Skeletal muscle satellite cell (primary cell): ENCODE data around the gene CSGALNACT2.

Experiments used
- H3K27me3 ChIP-seq: 2 replicates; pipeline ENCODE4 v1.7.0; 2013; ENCODE audit warnings: low read length; ENCODE audit not compliant: control insufficient read depth, insufficient read depth
- H3K36me3 ChIP-seq: 2 replicates; pipeline ENCODE4 v1.7.0; 2013; ENCODE audit warnings: mild to moderate bottlenecking, control low read depth, low read length; ENCODE audit not compliant: insufficient read depth
- H3K4me1 ChIP-seq: 2 replicates; pipeline ENCODE4 v1.7.0; 2013; ENCODE audit warnings: low read length; ENCODE audit not compliant: control insufficient read depth, insufficient read depth
- H3K4me2 ChIP-seq: 2 replicates; pipeline ENCODE4 v1.7.0; 2013; ENCODE audit warnings: mild to moderate bottlenecking, low read length
- H3K4me3 ChIP-seq: 2 replicates; pipeline ENCODE4 v1.7.0; 2013; ENCODE audit warnings: low read length
- H3K9ac ChIP-seq: 2 replicates; pipeline ENCODE4 v1.7.0; 2013; ENCODE audit warnings: mild to moderate bottlenecking, low read depth, low read length, moderate library complexity
- H3K9me3 ChIP-seq: replicated peaks from 2 replicates; pipeline ENCODE4 v1.7.0; 2013; ENCODE audit warnings: mild to moderate bottlenecking, control low read depth, low read length

CSGALNACT2 gene

GRCh38 chr10:43113201-43114087, 24.8 kb upstream of the CSGALNACT2 start:
- Histone ChIP-seq H3K9me3 (no peaks in the 10 kb centered on the region), H3K36me3 (no peaks in the 10 kb centered on the region), H3K9ac (no peak overlapping the region), H3K4me1 (peaks cover 13% of the 10 kb centered on the region), H3K4me3 (no peak overlapping the region), H3K27me3 (peaks cover 6% of the 10 kb centered on the region), H3K4me2 (no peak overlapping the region)

GRCh38 chr10:43114088-43114742, 24.0 kb upstream of the CSGALNACT2 start:
- Histone ChIP-seq H3K4me3 (no peak overlapping the region), H3K9me3 (no peaks in the 10 kb centered on the region), H3K36me3 (no peaks in the 10 kb centered on the region), H3K4me1 (peaks cover 13% of the 10 kb centered on the region), H3K9ac (no peak overlapping the region), H3K4me2 (no peak overlapping the region), H3K27me3 (peaks cover 6% of the 10 kb centered on the region)

- Histone ChIP-seq H3K4me1 (peaks cover 13% of the 10 kb centered on the region), H3K9me3 (no peaks in the 10 kb centered on the region), H3K4me3 (no peak overlapping the region), H3K9ac (no peak overlapping the region), H3K4me2 (no peak overlapping the region), H3K27me3 (peaks cover 6% of the 10 kb centered on the region), H3K36me3 (no peaks in the 10 kb centered on the region)
These were observed 23.3 kb upstream of the CSGALNACT2 start for GRCh38 chr10:43114743-43115611.

- peaks cover 9% of the 10 kb centered on the region for H3K27me3 ChIP-seq
- H3K36me3 ChIP-seq: no peaks in the 10 kb centered on the region
These were observed 22.2 kb upstream of the CSGALNACT2 start for GRCh38 chr10:43115881-43116595.

GRCh38 chr10:43116596-43116995, 21.6 kb upstream of the CSGALNACT2 start:
- H3K4me1 ChIP-seq: no peaks in the 10 kb centered on the region
- no peak overlapping the region for H3K4me3 ChIP-seq
- no peaks in the 10 kb centered on the region for H3K36me3 ChIP-seq
- no peak overlapping the region for H3K4me2 ChIP-seq
- H3K27me3 ChIP-seq: peaks cover 10% of the 10 kb centered on the region
- H3K9me3 ChIP-seq: no peaks in the 10 kb centered on the region
- no peak overlapping the region for H3K9ac ChIP-seq

More at GRCh38 chr10:43115881-43116595, 22.2 kb upstream of the CSGALNACT2 start:
- Histone ChIP-seq H3K9me3 (no peaks in the 10 kb centered on the region), H3K4me2 (no peak overlapping the region), H3K4me3 (no peak overlapping the region), H3K9ac (no peak overlapping the region), H3K4me1 (peaks cover 2% of the 10 kb centered on the region)

GRCh38 chr10:43117031-43117776, 21.0 kb upstream of the CSGALNACT2 start:
- Histone ChIP-seq H3K4me2 (no peak overlapping the region), H3K4me1 (no peaks in the 10 kb centered on the region), H3K9ac (no peak overlapping the region), H3K27me3 (peaks cover 10% of the 10 kb centered on the region), H3K4me3 (no peak overlapping the region), H3K9me3 (no peaks in the 10 kb centered on the region), H3K36me3 (no peaks in the 10 kb centered on the region)

GRCh38 chr10:43117777-43118583, 20.3 kb upstream of the CSGALNACT2 start:
- Histone ChIP-seq H3K4me2 (no peak overlapping the region), H3K4me1 (no peaks in the 10 kb centered on the region), H3K36me3 (no peaks in the 10 kb centered on the region), H3K4me3 (no peak overlapping the region), H3K27me3 (peaks cover 17% of the 10 kb centered on the region), H3K9me3 (no peaks in the 10 kb centered on the region), H3K9ac (no peak overlapping the region)

GRCh38 chr10:43118631-43119415, 19.4 kb upstream of the CSGALNACT2 start:
- Histone ChIP-seq H3K4me2 (no peak overlapping the region), H3K4me1 (no peaks in the 10 kb centered on the region), H3K36me3 (no peaks in the 10 kb centered on the region), H3K27me3 (peaks cover 20% of the 10 kb centered on the region), H3K4me3 (no peak overlapping the region), H3K9ac (no peak overlapping the region), H3K9me3 (no peaks in the 10 kb centered on the region)

- Histone ChIP-seq H3K9me3 (no peaks in the 10 kb centered on the region), H3K4me3 (no peak overlapping the region), H3K27me3 (peaks cover 21% of the 10 kb centered on the region), H3K4me2 (no peak overlapping the region), H3K9ac (no peak overlapping the region), H3K36me3 (no peaks in the 10 kb centered on the region), H3K4me1 (no peaks in the 10 kb centered on the region)
These were observed 18.7 kb upstream of the CSGALNACT2 start for GRCh38 chr10:43119416-43120115.
